Frontal cortex (tissue), 4 donors: ENCODE results near the gene CACNG7. TPM values are rescaled to one million over a fixed set of nuclear protein-coding genes. Genes with fewer than 3 reads are reported as not detected.
"Not testable (repeated sequence)": the region's sequence is repeated elsewhere in the genome, so short reads cannot be mapped to it uniquely, and the experiment has no call there.

ENCODE experiments used
- DNase-seq, 2 donors: peaks; one replicate each; pipeline ENCODE4 v3.0.0; 2012; ENCODE audit warnings: low spot score in 2 of 2
- FAIRE-seq: peaks from 2 replicates; lab custom pipeline; 2012; peaks lifted over from hg19 to GRCh38; lab: Jason Lieb, UNC
- total RNA-seq: library from RNA; depleted of rRNA; stranded (reverse); fragments of >200 nt; gene quantifications from one replicate; pipeline ENCODE4 v1.2.3, GENCODE V29; 2014
- donor health status: control.
- donor health status: control.
- donor health status: control.

The CACNG7 gene
- total RNA-seq, 1 donor from 2014 or later: 4.9 TPM

DNA sequence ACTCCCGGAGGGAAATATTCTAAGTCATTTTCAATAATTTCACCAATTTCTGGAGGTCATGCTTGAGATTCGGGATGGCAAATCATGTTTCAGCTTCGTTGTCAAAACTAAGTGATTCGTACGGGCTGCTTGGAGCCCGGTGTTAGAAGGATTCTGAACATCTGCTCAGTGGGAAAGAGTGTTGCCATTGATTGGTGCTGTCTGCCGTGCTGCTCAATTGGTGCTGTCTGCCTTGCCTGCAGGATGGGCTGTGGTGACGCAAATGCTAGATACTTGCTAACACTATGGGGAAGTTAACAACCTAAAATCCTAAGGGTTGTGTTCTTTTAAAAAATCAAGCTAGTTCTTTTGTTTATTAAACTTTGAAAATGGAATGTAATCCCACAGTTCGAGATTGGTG, 36.4 kb downstream of the CACNG7 start:
- FAIRE-seq (no peak), DNase-seq (no peak)

DNA sequence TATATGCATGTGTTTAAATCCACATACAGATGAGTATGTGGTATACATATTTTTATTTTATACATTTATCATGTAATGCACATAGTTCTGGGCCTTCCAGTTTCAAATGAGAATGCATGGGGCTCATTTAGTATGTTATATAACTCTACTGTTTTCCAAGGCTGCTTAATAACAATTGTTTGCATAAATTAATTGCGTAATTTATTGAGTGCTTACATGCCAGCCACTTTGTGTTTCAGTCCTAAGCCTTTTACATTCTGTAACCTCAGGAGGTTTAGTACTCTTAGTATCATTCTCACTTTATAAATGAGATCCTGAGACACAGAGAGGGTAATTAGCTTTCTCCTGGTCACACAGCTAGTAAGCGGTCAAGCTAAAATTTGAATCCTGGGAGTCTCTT, 36.9 kb downstream of the CACNG7 start:
- FAIRE-seq: no peak

GRCh38 chr19:53947624-53948023, 38.5 kb downstream of the CACNG7 start:
- DNase-seq (no peak), FAIRE-seq (no peak)

More for the DNA sequence above, 36.9 kb downstream of the CACNG7 start:
- no peak for DNase-seq

DNA sequence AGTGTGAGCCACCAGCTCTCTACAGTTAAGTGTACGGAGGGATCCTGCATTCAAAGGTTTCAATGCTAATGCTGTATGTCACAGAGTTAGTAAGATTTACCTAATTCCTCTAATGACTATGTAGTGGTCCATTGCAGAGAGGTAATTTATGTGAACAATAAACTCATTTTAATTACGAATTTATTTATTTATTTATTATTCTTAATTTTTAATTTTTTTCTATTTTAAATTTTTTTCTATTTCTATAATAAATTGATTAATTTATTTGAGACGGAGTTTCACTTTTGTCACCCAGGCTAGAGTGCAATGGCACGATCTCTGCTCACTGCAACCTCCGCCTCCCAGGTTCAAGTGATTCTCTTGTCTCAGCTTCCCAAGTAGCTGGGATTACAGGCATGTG, 39.5 kb downstream of the CACNG7 start:
- not testable (repeated sequence) for DNase-seq

GRCh38 chr19:53951436-53951835, 42.4 kb downstream of the CACNG7 start:
- FAIRE-seq (no peak), DNase-seq (no peak)

More for the DNA sequence above, 39.5 kb downstream of the CACNG7 start:
- peak; percentile 39 for FAIRE-seq

GRCh38 chr19:53951947-53952346, 42.9 kb downstream of the CACNG7 start:
- no peak for DNase-seq
- FAIRE-seq: no peak

GRCh38 chr19:53953383-53953782, 44.3 kb downstream of the CACNG7 start:
- no peak for FAIRE-seq
- DNase-seq: no peak

GRCh38 chr19:53957448-53958167, 48.5 kb downstream of the CACNG7 start:
- no peak for DNase-seq
- no peak for FAIRE-seq

GRCh38 chr19:53958168-53958571, 49.1 kb downstream of the CACNG7 start:
- FAIRE-seq: no peak
- peak in 1 of 2 donors; percentile 68 for DNase-seq

DNA sequence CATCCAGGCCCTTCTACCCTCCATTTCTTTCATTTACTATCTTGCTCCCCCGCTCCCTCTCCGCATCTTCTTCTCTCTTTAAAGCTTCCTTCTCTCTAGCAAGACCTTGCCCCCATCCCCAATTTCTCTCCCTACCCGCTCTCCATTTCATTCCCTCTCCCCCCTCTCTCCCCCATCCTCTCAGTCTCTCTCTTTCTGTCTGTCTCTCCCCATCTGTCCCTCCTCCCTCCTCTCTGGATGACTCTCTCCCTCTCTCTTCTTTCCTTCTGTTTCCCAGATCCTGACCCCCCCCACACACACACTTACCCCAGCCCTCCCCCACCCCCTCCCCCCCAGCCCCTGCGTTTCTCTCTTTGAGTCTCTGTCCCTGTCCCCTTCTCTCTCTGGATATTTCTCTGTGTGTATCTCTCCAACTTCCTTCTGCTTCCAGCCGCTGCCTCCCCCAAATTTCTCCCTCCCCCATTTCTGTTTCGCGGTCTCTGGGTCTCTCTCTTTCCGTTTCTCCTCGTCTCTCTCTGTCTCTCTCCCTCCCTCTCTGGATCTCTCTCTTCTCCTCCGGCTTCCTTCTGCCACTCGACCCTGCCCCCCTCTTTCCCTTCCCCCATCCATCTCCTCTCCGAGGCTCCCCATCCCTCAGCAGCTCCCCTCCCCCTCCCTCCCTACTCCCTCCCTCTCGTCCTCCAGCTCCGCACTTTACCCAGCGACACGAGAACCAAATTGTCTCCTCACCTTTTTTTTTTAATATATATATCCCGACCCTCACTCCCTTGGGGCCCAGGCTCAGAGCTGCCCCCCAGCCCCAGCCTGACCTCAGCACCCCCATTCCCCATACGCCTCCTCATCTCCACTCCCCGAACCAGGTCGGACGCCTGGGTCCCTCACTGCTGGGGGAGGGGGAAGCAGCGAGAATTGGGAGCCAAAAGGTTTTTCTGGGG, 50.0 kb downstream of the CACNG7 start:
- FAIRE-seq: no peak
- peak in 1 of 2 donors; percentile 38 for DNase-seq

DNA sequence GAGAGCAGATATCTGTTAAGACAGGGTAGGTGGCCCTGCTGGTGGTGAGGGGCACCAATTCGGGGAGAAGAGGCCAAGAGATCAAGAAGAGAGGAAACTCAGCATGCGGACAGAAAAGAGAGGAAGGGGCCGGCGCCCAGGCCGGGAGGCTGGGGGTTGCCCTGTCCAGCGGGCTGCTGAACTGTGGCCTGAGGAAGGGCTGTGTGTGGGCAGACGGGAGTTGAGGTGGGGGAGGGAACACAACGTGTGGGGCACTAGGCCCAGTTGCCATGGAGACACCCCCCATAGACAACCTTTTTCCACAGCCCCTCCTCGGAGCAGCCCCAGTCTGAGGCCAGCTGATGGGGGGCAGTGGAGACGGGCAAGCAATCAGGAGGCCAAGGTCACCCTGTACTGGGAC, 51.1 kb downstream of the CACNG7 start:
- DNase-seq (peak in 1 of 2 donors; percentile 29), FAIRE-seq (no peak)

DNA sequence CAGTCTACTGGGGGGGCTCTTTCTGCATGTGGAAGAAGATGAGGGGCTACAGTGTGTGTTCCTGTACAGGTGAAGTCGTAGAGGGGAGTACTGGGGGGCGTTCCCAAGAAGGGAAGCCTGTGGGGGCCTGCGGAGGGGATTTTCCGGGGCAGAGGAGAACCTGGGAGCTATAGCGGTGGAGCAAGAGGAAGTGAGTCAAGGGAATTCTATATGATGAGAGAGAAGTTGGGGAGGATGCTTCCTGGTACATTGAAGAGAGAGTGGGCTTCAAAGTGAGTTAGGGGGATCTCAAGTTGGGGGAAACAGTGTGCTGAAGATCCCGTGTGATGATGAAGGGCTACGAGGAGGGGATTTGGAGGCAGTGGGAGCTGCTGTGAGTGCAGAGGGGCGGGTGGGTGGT, 51.8 kb downstream of the CACNG7 start:
- FAIRE-seq (no peak), DNase-seq (no peak)

GRCh38 chr19:53961523-53962356, 52.7 kb downstream of the CACNG7 start:
- DNase-seq (no peak), FAIRE-seq (no peak)

GRCh38 chr19:53962887-53963431, 53.9 kb downstream of the CACNG7 start, which contains the start of gene CACNG8:
Gene CACNG8, plus strand, starts transcription at chr19:53962937.
- FAIRE-seq: no peak
- DNase-seq: peak in 1 of 2 donors; percentile 43

GRCh38 chr19:53965091-53965490, 56.0 kb downstream of the CACNG7 start:
- DNase-seq: no peak
- FAIRE-seq: no peak

DNA sequence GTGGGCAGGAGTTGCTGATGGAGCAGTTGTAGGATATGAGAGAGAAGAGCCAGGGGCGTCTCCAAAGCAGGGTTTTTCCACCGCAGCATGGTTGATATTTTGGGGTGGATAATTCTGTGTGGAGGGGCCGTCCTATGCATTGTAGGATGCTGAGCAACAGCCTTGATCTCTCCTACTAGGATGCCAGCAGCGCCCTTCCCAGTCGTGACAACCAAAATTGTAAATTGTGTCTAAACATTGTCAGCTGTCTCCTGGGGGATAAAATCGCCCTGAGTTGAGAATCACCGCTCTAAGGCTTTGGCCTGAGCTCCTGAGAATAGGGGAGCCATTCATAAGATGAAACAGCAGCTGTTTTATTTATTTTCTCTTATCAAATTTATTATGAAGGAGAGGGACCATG, 57.9 kb downstream of the CACNG7 start:
- FAIRE-seq: no peak
- DNase-seq: no peak

DNA sequence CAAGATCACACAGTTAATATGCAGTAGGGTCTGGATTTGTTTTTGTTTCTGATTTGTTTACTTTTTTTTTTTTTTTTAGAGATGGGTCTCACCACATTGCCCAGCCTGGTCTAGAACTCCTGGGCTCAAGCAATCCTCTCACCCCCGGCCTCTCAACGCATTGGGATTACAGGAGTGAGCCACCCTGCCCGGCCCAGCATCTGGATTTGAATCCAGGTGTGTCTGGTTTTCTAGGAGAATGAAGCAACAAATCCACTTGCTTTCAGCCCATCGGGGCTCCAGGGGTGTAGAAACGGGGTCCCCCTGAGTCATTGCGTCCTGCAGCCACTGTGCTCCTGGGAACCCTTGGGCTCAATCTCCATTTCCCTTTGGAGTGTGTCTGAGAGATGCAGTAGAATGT, 60.3 kb downstream of the CACNG7 start:
- FAIRE-seq (no peak), DNase-seq (no peak)

GRCh38 chr19:53971673-53972072, 62.6 kb downstream of the CACNG7 start:
- FAIRE-seq (no peak), DNase-seq (no peak)

DNA sequence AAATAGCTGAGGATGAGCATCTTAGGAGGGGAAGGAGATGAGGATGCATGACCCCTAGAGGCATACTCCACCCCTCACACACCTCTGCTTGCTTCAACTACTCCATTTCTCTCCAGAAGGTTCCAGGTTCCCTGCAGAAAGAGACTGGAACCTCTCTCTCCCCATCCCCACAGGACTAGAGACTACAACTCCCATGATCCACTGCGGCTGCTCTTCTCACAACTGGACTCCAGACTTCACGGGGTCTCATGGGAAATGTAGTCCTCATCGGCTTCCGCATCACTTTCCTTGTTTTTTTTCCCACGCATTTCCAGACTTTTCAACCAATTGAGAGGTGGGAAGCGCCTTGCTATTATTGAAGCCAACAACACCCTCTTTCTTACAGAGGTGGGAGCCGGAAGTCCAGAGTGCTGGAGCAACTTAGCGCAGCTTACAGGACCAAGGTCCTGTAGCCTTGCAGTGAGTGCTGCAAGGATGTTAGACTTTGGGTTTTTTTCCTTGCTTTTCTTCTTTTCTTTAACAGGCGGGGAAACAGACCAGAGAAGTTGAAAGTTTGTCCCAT, 68.4 kb downstream of the CACNG7 start:
- peak; percentile 81 to 85 for DNase-seq
- no peak for FAIRE-seq
